GM19099 (cell line): Measurements from ENCODE around the gene SMG6.
A peak's percentile ranks its signal among the peaks of the same experiment; 100 is the strongest.

ENCODE experiments used
- POLR2A ChIP-seq: IDR thresholded peaks from 3 replicates; pipeline ENCODE4 v1.6.1; 2011; ENCODE audit warnings: low read depth; ENCODE audit not compliant: insufficient read length; ENCODE audit errors: extremely low read depth

SMG6 gene

DNA sequence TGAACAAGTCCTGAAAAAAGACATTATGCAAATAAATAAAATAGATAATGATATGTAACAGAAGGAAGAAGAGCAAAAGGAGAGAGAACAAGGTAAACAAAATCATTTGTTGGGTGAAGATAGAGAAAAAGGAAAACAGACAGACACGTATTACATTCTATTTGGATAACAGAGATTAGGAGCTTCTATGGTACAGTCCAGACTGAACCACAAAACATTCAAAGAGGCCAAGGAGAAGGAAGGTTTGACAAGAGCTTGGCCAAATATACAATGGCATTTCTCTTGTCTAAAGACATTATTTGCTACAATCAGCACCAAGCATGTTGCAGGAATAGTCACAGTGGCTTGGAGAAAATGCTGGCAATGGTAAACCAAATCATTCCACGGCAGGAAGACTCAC, 29.2 kb downstream of the SMG6 start:
- no peak for TF ChIP-seq POLR2A

DNA sequence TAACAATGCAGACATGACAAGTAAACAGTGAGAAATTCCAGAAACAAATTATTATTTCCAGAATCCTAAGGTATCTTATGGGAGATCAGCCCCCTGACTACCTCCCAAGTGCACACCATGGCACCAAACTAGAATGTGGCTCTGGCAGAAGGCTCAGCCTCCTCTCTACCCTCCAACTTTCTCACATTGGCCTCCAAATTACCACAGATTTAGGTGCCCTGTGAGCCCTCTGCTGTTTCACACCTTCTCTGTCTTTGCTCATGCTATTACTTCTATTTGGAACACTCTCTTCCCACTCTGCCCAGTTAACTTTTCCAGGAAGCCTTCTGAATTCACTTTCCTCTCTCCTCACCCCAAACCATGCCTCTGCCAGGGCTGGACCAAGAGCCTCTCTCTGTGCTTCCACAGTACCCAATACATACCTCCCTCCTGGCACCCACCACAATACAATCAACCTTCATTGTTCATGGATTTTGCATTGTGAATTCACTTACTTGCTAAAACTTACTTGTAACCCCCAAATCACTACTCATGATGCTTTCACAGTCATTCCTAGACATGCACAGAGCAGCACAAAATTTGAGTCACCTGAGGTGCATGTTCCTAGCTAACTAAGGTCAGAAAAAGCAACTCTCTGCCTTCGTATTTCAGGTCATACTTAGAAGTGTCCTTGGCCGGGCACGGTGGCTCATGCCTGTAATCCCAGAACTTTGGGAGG, 31.4 kb downstream of the SMG6 start:
- no peak for TF ChIP-seq POLR2A

DNA sequence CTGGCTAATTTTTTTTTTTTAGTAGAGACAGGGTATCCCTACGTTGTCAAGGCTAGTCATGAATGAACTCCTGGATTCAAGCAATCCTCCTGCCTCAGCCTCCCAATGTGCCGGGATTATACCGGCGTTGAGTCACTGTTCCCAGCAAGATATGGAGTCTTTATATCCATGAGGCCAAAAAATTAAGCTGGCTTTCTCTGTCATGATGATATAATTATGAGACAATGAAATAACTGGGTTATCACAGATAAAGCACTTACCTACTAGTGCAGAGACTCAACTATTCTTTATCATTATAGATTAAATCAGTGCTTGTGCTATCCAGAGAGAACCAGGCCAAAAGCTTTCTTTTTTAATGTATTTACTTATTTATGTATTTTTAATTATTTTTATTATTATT, 36.2 kb downstream of the SMG6 start:
- no peak for TF ChIP-seq POLR2A

DNA sequence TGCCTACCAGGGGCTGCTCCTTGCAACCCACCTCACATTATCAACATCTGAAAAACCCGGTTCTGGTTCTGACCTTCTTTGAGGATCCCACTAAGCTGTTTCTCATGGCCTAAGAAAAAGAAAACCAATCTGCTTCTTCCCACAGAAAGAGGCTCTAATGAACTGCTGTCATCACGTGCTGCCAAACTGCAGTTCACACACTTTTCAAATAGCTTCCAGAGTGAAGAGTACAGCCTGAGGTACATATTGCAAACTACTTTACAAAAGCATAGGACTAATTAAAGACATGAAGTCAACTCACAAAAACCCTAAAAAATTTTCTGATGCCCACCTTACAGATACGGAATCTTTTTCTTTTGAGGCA, 36.7 kb downstream of the SMG6 start:
- TF ChIP-seq POLR2A, result no peak

DNA sequence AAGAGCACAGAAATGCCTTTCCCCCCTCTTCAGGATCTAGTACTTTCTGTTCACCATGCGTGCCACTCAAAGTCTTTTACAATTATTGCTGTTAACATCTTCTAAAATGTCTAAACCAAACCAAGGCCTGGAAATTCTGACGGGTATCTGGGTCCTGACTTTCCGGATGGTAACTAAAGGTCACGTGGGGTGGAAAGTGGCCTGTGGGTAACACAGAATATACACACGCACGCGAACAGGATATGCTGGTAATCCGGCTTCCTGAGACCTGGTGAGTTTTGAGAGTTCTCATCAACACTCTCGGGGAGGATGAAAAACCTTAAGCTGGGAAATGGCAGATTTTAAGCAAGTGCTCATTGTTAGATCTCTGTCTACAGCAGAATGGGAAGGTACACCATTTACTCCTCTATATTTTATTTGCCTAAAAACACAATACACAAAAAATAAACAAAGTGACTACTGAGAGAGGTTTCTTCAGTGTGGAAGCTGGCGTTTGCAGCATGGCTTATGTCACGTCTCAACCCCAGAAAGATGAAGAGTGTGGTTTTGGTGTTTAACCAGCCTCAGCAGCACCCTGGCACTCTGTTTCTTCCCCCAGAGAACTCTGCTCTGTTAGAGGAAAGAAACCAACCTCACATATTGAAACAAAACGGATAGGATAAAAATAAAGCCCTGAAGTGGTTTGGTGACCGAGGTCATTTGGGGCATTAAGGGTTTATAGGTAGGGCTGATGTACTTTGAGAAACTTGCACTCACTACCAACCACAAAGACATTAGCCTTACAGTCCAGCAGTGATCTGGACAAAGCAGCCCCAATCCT, 37.3 kb downstream of the SMG6 start:
- TF ChIP-seq POLR2A, result peak; percentile 44

DNA sequence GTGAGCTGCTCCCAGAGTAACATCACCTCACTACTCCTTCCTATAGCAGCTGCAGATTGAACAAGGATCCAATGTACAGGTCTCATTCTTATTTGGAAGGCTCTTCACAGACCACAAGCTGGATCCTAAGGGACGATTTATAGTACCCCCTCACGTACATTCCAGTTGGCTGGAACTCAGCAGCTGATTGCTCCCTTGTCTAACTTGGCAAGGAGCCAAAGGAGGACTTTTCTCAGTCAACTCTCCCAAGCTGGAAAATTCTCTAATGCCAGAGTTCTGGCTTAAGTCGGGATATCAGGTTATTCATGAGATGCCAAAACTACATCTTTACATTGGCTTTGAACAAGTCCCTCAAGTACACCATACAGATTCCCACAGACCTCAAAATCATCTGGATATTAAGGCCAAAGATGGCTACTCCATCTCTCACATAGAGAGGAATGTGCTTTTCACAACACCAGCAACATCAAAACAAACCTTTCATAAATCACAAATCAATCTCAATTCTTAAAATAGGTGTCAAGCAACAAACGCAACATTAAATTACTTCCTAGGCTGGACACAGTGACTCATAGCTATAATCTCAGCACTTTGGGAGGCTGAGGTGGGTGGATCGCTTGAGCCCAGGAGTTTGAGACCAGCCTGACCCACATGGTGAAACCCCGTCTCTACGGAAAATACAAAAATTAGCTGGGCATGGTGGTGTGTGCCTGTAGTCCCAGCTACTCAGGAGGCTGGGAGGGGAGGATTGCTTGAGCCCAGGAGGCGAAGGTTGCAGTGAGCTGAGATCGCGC, 39.3 kb downstream of the SMG6 start:
- no peak for TF ChIP-seq POLR2A

- no peak for TF ChIP-seq POLR2A
Measured at GRCh38 chr17:2263183-2264066, 40.2 kb downstream of the SMG6 start.

DNA sequence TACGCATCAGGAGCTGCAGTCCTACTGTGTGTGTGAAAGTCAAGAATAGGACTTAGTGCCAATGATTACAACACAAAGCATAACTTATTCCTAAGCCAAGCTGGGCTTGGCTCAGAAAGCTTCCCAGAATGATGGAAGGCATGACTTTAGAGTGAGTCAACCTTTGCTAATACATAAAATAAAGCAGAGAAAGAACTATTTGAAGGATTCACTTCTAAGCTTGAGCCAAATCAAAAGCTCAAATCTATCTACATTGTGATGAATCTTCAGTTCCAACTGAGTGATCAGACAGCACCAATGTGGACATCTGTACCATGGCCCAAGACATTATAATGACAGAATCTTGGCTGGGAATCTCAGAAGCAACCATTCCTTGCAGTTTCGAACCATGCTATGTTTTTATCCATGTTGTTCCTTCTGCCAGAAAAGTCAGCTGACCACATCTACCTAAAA, 41.4 kb downstream of the SMG6 start:
- TF ChIP-seq POLR2A, result no peak

DNA sequence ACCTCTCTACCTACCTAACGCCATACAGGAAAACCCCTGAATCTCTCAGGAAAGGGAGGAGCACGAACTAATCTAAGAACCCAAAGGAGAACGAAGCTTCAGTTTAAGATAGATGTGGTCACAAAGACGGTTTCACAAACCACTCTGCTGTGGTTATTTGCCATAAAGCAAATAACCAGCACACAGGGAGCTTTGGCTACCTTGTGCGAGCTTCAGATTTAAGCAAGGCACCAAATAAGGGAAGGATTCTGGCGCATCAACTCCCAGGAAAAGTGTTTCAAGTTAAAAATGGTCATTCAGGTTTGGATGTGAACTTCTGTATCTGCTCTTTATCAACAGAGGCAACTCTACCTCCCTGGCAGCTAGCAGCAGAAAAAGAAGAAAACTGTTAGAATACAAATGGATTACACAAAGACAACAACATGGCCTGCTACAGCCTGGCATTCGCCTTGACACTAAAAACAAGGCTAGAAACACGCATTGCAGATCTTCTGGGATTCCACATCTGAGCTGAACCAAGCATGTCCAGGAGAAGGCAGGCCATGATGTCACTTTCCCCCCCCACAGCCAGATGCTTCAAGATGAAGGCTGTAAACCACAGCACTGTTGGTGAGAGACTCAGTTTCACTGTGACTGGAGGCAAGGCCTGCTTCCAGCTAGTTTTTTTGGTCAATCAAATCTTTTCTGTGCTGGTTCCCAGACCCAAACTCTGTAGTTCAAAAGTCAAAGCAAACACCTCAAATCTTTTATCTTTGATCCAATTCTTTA, 43.6 kb downstream of the SMG6 start:
- peak; percentile 44 for TF ChIP-seq POLR2A

DNA sequence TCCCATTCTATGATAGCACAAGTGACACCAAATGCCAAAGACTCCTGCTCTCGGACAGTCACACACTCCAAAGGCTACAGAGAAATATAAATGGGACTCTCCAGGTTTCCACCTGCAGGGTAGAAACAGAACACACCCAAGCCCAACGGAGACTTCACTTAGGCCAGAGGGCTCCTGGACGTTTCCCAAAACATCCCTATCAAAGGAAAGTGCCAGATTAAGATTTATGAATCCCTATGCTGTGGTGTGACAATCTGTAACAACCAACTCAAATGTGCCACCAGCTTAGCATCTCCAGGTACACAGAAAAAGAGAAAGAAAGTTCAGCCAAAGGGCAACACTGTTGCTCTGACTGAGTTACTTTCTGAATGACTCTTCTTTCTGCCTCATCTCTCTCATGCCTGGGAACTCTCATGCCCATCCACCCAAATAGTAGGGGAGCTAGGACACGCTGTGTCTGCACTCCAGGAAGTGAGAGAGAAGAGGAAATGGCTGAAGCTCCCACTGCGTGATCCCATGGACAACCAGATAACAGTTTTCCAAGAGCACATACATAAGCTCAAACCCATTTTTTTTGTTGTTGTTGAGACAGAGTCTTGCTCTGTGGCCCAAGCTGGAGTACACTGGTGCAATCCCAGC, 49.7 kb downstream of the SMG6 start:
- no peak for TF ChIP-seq POLR2A

- TF ChIP-seq POLR2A, result no peak
Measured at GRCh38 chr17:2253362-2253761, 50.2 kb downstream of the SMG6 start.

GRCh38 chr17:2251098-2251497, 52.5 kb downstream of the SMG6 start:
- TF ChIP-seq POLR2A, result no peak

DNA sequence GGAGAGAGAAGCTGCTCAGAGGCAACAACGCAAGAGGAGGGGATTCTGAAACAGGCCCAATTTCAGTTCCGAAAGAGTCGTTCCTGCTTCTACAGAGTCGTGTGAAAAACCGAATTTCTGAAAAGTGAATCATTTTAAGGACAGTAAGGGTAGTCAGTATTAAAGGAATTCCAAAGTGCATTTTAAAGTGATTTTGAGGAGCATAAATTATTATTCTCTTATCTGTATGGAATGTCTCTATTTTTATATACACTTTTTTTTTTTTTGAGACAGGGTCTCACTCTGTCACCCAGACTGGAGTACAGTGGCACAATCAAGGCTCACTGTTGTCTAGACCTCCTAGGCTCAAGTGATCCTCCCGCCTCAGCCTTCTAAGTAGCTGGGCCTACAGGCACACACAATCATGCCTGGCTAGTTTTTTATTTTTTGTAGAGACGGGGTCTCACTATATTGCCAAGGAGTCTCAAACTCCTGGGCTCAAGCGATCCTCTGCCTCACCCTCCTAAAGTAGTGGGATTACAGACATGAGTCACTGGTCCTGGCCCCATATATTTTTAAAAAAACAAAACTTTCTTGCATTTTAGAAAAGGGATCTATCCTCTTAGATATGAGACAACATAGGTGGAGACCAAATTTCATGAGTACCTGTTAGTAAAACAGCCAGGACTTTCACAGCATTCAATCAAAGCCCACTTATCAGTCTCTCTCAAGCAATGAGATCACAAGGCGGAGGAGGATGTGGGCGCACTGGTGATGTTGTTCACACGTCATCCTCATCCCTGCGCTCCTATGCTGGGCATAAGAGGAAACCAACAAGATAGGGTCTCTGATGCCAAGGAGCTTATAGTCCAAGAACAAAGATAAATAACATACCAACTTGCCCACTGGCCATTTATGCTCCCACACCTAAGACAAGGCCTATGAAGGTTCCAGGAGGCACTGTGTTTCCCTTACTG, 53.2 kb downstream of the SMG6 start:
- no peak for TF ChIP-seq POLR2A

DNA sequence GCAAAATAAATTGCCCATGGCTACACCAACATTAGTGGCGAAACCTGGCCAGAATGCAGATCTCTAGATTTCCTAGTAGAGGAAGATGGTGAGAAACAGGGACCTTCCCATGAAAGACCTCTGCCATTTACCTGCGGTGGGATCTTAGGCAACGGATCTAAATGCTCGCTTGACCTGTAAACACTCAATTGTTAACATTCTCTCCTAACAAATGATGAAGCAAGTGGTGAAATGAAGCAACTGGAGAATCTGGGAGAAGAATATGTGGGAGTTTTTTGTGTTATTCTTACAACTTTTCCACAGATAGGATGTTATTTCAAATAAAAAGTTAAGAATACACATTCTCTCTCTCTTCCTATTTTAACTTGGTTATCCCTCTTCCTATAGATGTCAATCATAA, 56.6 kb downstream of the SMG6 start:
- TF ChIP-seq POLR2A, result no peak
